SIG-M5 treated with dmso at 0.1 percent for 504 hours (cell line): ENCODE measurements around the gene PGK2.

ENCODE experiments used
- DNase-seq: peaks from one replicate; lab custom pipeline; 2025; ENCODE audit not compliant: unreplicated experiment; lab: John Stamatoyannopoulos, UW

The PGK2 gene

DNA sequence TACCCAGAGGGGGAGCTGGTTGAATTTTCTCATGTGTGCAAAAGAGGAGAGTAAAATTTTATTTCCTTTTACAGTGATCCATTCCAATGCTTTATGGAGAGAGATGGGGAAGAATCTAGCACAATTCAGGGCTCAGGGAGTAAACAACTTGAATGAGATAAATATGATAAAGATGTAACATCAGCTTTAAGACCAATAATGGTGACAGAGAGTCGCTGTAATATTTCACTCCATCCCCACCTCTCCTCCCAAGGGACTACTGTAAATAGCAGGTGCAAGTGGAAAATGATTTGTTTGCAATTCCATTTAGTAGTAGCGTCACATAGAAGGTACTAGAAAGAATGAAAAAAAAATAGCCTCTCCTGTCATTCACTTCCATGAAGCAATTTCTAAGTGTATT, 47.7 kb downstream of the PGK2 start:
- DNase-seq, result no peak

DNA sequence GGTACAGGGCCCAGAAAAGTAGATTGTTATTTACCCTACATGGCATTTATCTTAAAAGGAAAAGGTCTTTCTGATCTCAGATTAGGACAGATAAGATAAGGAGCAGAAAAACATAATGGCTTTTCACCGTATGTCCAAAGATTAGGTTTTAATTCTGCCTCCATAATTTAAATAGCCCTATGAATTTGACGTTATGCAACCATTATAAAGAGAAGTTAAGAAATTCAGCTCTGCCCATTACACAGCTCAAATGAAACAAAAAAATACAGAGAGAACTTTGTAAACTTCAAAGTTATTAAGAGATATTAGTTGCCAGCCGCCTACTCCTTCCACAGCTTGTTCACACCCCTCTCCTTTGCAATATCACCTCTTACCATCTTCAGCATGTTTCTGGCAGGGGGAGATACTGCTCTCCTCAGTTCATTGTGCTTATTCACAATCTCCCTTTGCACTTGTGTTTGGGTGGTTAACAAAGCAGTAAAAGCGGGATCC, 51.0 kb downstream of the PGK2 start:
- DNase-seq, result no peak
